Fibroblast of lung (primary cell): ENCODE results near the gene TGFBR2. TPM values are rescaled to one million over a fixed set of nuclear protein-coding genes. Genes with fewer than 3 reads are reported as not detected.
A peak's percentile ranks its signal among the peaks of the same experiment; 100 is the strongest.

ENCODE experiments used
- DNase-seq, 2 donors: peaks; one replicate each; pipeline versions ENCODE4 v3.0.0 to v3.0.0-alpha.2; 2010; ENCODE audit warnings: low read depth in 2 of 2
- H2AFZ ChIP-seq: 2 replicates; pipeline ENCODE4 v1.5.1; 2012; ENCODE audit warnings: low read length, control low read depth, inconsistent platforms
- H3K27ac ChIP-seq: 2 replicates; pipeline ENCODE4 v1.5.1; 2011; ENCODE audit warnings: low read length, control low read depth; ENCODE audit not compliant: insufficient read depth
- H3K27me3 ChIP-seq: 2 replicates; pipeline ENCODE4 v1.5.1; 2011; ENCODE audit warnings: mild to moderate bottlenecking, low read length; ENCODE audit not compliant: control insufficient read depth, insufficient read depth
- H3K36me3 ChIP-seq: 2 replicates; pipeline ENCODE4 v1.5.1; 2011; ENCODE audit warnings: low read length; ENCODE audit not compliant: control insufficient read depth, insufficient read depth
- H3K4me1 ChIP-seq: 2 replicates; pipeline ENCODE4 v1.5.1; 2011; ENCODE audit warnings: low read length; ENCODE audit not compliant: control insufficient read depth, insufficient read depth; ENCODE audit errors: extremely low read depth
- H3K4me2 ChIP-seq: 2 replicates; pipeline ENCODE4 v1.5.1; 2011; ENCODE audit warnings: low read length, control low read depth; ENCODE audit not compliant: insufficient read depth; ENCODE audit errors: extremely low read depth
- H3K4me3 ChIP-seq, 4 experiments: fragments of 200-600 bp in 1 of 4; sonication (generic) in 1 of 4; replicated peaks in 1 of 4; 2 replicates each; pipeline ENCODE4 v1.5.1; 2011 to 2016; ENCODE audit warnings: low read length in 4 of 4, low read depth in 3 of 4, mild to moderate bottlenecking in 3 of 4, control low read depth in 2 of 4, inconsistent platforms in 1 of 4, mixed read lengths in 1 of 4; ENCODE audit not compliant: insufficient read depth in 1 of 4; ENCODE audit errors: control extremely low read depth in 1 of 4
- H3K79me2 ChIP-seq: 2 replicates; pipeline ENCODE4 v1.5.1; 2012; ENCODE audit warnings: mild to moderate bottlenecking, low read length, inconsistent platforms; ENCODE audit not compliant: control insufficient read depth, insufficient read depth
- H3K9ac ChIP-seq: 2 replicates; pipeline ENCODE4 v1.5.1; 2011; ENCODE audit warnings: mild to moderate bottlenecking, low read length, control low read depth; ENCODE audit not compliant: insufficient read depth
- H3K9me3 ChIP-seq: 2 replicates; pipeline ENCODE4 v1.5.1; 2012; ENCODE audit warnings: low read depth, low read length; ENCODE audit not compliant: control insufficient read depth, insufficient read depth
- H4K20me1 ChIP-seq: 2 replicates; pipeline ENCODE4 v1.5.1; 2011; ENCODE audit warnings: low read length; ENCODE audit not compliant: control insufficient read depth, insufficient read depth; ENCODE audit errors: extremely low read depth
- CTCF ChIP-seq, 2 donors: IDR thresholded peaks in 1 of 2; conservative IDR thresholded peaks in 1 of 2; 1 replicate in 1 of 2; 2 replicates in 1 of 2; pipeline ENCODE4 v1.5.1; 2011 to 2012; ENCODE audit warnings: low read length in 2 of 2, control low read depth in 1 of 2, inconsistent platforms in 1 of 2, low read depth in 1 of 2, mild to moderate bottlenecking in 1 of 2
- EZH2 ChIP-seq: IDR thresholded peaks from 2 replicates; pipeline ENCODE4 v1.5.1; 2012; ENCODE audit warnings: low read length, control low read depth, mild to moderate bottlenecking; ENCODE audit errors: missing control alignments
- polyA plus RNA-seq, 2 donors: library from polyadenylated mRNA; depleted of rRNA in 1 of 2; stranded (reverse) in 1 of 2; unstranded in 1 of 2; fragments of >200 nt; gene quantifications; 2 replicates each; pipeline ENCODE4 v1.2.1, GENCODE V29; 2011 to 2012; ENCODE audit warnings: missing spikeins in 1 of 2
- total RNA-seq: library from RNA; depleted of rRNA; stranded (reverse); fragments of >200 nt; gene quantifications from 2 replicates; pipeline ENCODE4 v1.2.1, GENCODE V29; 2014

TGFBR2 gene
- total and polyA plus RNA-seq, 2 donors (not counting 1 experiment from before 2014, with no cell fraction given): 93.0 to 126 TPM

GRCh38 chr3:30609930-30610701 lies 3.7 kb downstream of the TGFBR2 start:
- TF ChIP-seq CTCF (conservative IDR thresholded peaks at IDR 0.05 in 1 of 2, IDR thresholded peaks at IDR 0.05 in 1 of 2; ENCODE audit: low read depth in 1 of 2, low read length in 2 of 2) (no peak), EZH2 (no peak)
- Histone ChIP-seq H3K9me3 (no peaks in the 10 kb centered on the region), H3K27ac (no peak overlapping the region), H3K4me1 (peaks cover 7% of the 10 kb centered on the region), H3K79me2 (peaks cover 82% of the 10 kb centered on the region), H3K36me3 (no peaks in the 10 kb centered on the region), H2AFZ (no peak overlapping the region), H3K27me3 (no peaks in the 10 kb centered on the region), H3K4me3 (peak overlapping the region in 1 of 4 experiments; percentile 73), H4K20me1 (no peaks in the 10 kb centered on the region), H3K9ac (no peak overlapping the region), H3K4me2 (peak overlapping the region; percentile 1)
- DNase-seq: no peak

- H4K20me1 ChIP-seq: no peaks in the 10 kb centered on the region
- no peaks in the 10 kb centered on the region for H3K27me3 ChIP-seq
- no peaks in the 10 kb centered on the region for H3K9me3 ChIP-seq
- H3K4me1 ChIP-seq: peaks cover 8% of the 10 kb centered on the region
- DNase-seq: no peak
- H3K36me3 ChIP-seq: no peaks in the 10 kb centered on the region
- no peak overlapping the region for H3K27ac ChIP-seq
- no peak overlapping the region for H2AFZ ChIP-seq
- TF ChIP-seq CTCF (conservative IDR thresholded peaks at IDR 0.05 in 1 of 2, IDR thresholded peaks at IDR 0.05 in 1 of 2; ENCODE audit: low read depth in 1 of 2, low read length in 2 of 2): no peak
- no peak for TF ChIP-seq EZH2
- H3K4me3 ChIP-seq: no peak overlapping the region
- no peak overlapping the region for H3K9ac ChIP-seq
- H3K4me2 ChIP-seq: peak overlapping the region; percentile 37
- peaks cover 88% of the 10 kb centered on the region for H3K79me2 ChIP-seq
Measured at GRCh38 chr3:30610702-30611368, 4.4 kb downstream of the TGFBR2 start.

- peak in 1 of 2 donors; percentile 83 for DNase-seq
- no peak for TF ChIP-seq CTCF (conservative IDR thresholded peaks at IDR 0.05 in 1 of 2, IDR thresholded peaks at IDR 0.05 in 1 of 2; ENCODE audit: low read depth in 1 of 2, low read length in 2 of 2)
- TF ChIP-seq EZH2: no peak
- H3K4me2 ChIP-seq: no peak overlapping the region
- no peak overlapping the region for H2AFZ ChIP-seq
- H3K27ac ChIP-seq: no peak overlapping the region
- peaks cover 12% of the 10 kb centered on the region for H3K4me1 ChIP-seq
- H3K9me3 ChIP-seq: no peaks in the 10 kb centered on the region
- H3K79me2 ChIP-seq: peaks cover 94% of the 10 kb centered on the region
- no peak overlapping the region for H3K4me3 ChIP-seq
- no peaks in the 10 kb centered on the region for H3K36me3 ChIP-seq
- H4K20me1 ChIP-seq: no peaks in the 10 kb centered on the region
- no peaks in the 10 kb centered on the region for H3K27me3 ChIP-seq
- no peak overlapping the region for H3K9ac ChIP-seq
Measured at GRCh38 chr3:30611613-30612436, 5.4 kb downstream of the TGFBR2 start.
